GM10248 (cell line): ENCODE measurements around the gene CASKIN2.

Source experiments
- CTCF ChIA-PET: fragments of 300-600 bp; sonication (Branson Sonifier 250); formaldehyde crosslinking; extraction: SDS; loops from one replicate; lab custom pipeline; 2021; ENCODE audit warnings: antibody characterized with exemption; lab: Yijun Ruan, JAX
- POLR2A ChIA-PET: fragments of 350-650 bp; sonication (Branson Sonifier 250); formaldehyde crosslinking; extraction: SDS; loops from one replicate; lab custom pipeline; 2020; ENCODE audit warnings: antibody characterized with exemption; lab: Yijun Ruan, JAX
- DNase-seq: peaks from one replicate; pipeline ENCODE4 v3.0.0; 2012; ENCODE audit errors: extremely low spot score
- CTCF ChIP-seq: IDR thresholded peaks from 2 replicates; pipeline ENCODE4 v1.5.1; 2012; ENCODE audit warnings: mild to moderate bottlenecking, low read depth; ENCODE audit errors: extremely low read depth, missing control alignments, control extremely low read depth

CASKIN2 gene

GRCh38 chr17:75512926-75513640 lies 2.3 kb downstream of the CASKIN2 start:
- ChIA-PET CTCF (interaction anchor here (0.9 to 1.7 kb wide), 4 partner anchors 8 to 237 kb away, joined by 4 to 7 read pairs (median 4); partner anchors contain the start of gene LLGL2), POLR2A (no interaction called here)
- no peak for TF ChIP-seq CTCF
- no peak for DNase-seq

GRCh38 chr17:75511610-75512575 lies 3.4 kb downstream of the CASKIN2 start:
- no peak for TF ChIP-seq CTCF
- POLR2A ChIA-PET: interaction anchor here (0.7 kb wide), 1 partner anchor 241 kb away, joined by 8 read pairs; the partner anchor contains the start of gene MIF4GD
- DNase-seq: no peak
- CTCF ChIA-PET: interaction anchor here (1.3 to 1.4 kb wide), 2 partner anchors 9 to 13 kb away, joined by 4 read pairs; partner anchors contain the start of gene LLGL2

- CTCF ChIA-PET: interaction anchor here (1.3 kb wide), 1 partner anchor 8 kb away, joined by 4 read pairs; no protein-coding TSS in a partner anchor
- no peak for TF ChIP-seq CTCF
- no peak for DNase-seq
- POLR2A ChIA-PET: interaction anchor here (0.7 kb wide), 1 partner anchor 240 kb away, joined by 8 read pairs; the partner anchor contains the start of gene MIF4GD
These were observed 4.1 kb downstream of the CASKIN2 start for GRCh38 chr17:75511270-75511609.

GRCh38 chr17:75509528-75510258 lies 5.6 kb downstream of the CASKIN2 start:
- TF ChIP-seq CTCF: no peak
- POLR2A ChIA-PET: interaction anchor here (0.6 kb wide), 1 partner anchor 734 kb away, joined by 4 read pairs; the partner anchor contains the start of gene NAT9
- CTCF ChIA-PET: interaction anchor here (1.2 kb wide), 1 partner anchor 238 kb away, joined by 4 read pairs; no protein-coding TSS in a partner anchor
- no peak for DNase-seq

GRCh38 chr17:75508931-75509361 lies 6.4 kb downstream of the CASKIN2 start:
- no peak for DNase-seq
- ChIA-PET CTCF (interaction anchor here (0.8 to 1.2 kb wide), 3 partner anchors 81 to 241 kb away, joined by 3 to 4 read pairs (median 3); no protein-coding TSS in a partner anchor), POLR2A (no interaction called here)
- TF ChIP-seq CTCF: no peak
